WTC11 (cell line): Measurements from ENCODE around the gene MTF1. TPM values are rescaled to one million over a fixed set of nuclear protein-coding genes. Genes with fewer than 3 reads are reported as not detected.

Experiments used
- total RNA-seq: library from RNA; stranded (reverse); gene quantifications from 3 replicates; pipeline ENCODE4 v1.2.3, GENCODE V29; 2021

Gene MTF1
- total RNA-seq, 1 experiment from 2014 or later, result 12.2 TPM

Other genes with a start within 250 kb of the MTF1 start
- gene RSPO1, start 224.7 kb downstream of the MTF1 start, total RNA-seq, result 0.11 to 0.16 TPM (median 0.13 TPM) in 3 replicates
- 42.1 to 47.7 TPM (median 43.3 TPM) in 3 replicates for gene CDCA8, start 167.1 kb downstream of the MTF1 start, total RNA-seq
- gene EPHA10, start 94.5 kb downstream of the MTF1 start, total RNA-seq, result 1.3 to 1.5 TPM (median 1.3 TPM) in 3 replicates
- 4.2 to 6.4 TPM (median 5.9 TPM) in 3 replicates for gene MANEAL, start 65.7 kb downstream of the MTF1 start, total RNA-seq
- 42.5 to 50.7 TPM (median 45.9 TPM) in 3 replicates for gene C1orf122, start 51.8 kb downstream of the MTF1 start, total RNA-seq
- 20.1 to 24.6 TPM (median 22.7 TPM) in 3 replicates for gene YRDC, start 51.4 kb downstream of the MTF1 start, total RNA-seq
- 26.8 to 29.4 TPM (median 27.3 TPM) in 3 replicates for gene INPP5B, start 87.5 kb upstream of the MTF1 start, total RNA-seq
- gene SF3A3, start 130.4 kb upstream of the MTF1 start, total RNA-seq, result 96.5 to 126 TPM (median 96.5 TPM) in 3 replicates
- 28.1 to 34.4 TPM (median 28.1 TPM) in 3 replicates for gene FHL3, start 145.9 kb upstream of the MTF1 start, total RNA-seq
- 41.3 to 42.6 TPM (median 42.2 TPM) in 3 replicates for gene UTP11, start 153.1 kb upstream of the MTF1 start, total RNA-seq
- 18.9 to 22.4 TPM (median 20.9 TPM) in 3 replicates for gene POU3F1, start 187.2 kb upstream of the MTF1 start, total RNA-seq